GM19328 (cell line): ENCODE results near the gene PAXIP1.
A peak's percentile ranks its signal among the peaks of the same experiment; 100 is the strongest.
"Not testable (repeated sequence)": the region's sequence is repeated elsewhere in the genome, so short reads cannot be mapped to it uniquely, and the experiment has no call there.

Experiments
- ATAC-seq: cut with Tn5 transposase; IDR thresholded peaks from one replicate; pipeline ENCODE4 v1.9.1; 2021; ENCODE audit warnings: mild to moderate bottlenecking, moderate library complexity; ENCODE audit not compliant: unreplicated experiment

PAXIP1 gene

GRCh38 chr7:154946166-154946565 is 56.8 kb downstream of the PAXIP1 start:
- no peak for ATAC-seq

- ATAC-seq, result no peak
Measured at GRCh38 chr7:154943906-154944305, 59.0 kb downstream of the PAXIP1 start.

GRCh38 chr7:154942691-154943090 is 60.2 kb downstream of the PAXIP1 start:
- no peak for ATAC-seq

DNA sequence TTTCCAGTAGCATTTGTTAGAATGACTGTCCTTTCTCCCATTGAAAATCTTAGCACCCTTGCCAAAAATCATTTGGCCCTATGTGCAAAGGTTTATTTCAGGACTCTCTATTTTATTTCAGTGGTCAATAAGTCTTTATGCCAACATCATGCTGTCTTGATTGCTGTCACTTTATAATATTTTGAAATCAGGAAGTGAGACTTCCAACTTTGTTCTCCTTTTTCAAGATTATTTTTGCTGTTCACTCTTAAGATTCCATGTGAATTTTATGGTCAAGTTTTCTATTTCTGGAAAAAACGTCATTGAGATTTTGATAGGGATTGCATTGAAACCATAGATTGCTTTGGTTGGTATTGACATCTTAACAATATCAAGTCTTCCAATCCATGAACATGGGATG is 65.1 kb downstream of the PAXIP1 start:
- no peak for ATAC-seq

DNA sequence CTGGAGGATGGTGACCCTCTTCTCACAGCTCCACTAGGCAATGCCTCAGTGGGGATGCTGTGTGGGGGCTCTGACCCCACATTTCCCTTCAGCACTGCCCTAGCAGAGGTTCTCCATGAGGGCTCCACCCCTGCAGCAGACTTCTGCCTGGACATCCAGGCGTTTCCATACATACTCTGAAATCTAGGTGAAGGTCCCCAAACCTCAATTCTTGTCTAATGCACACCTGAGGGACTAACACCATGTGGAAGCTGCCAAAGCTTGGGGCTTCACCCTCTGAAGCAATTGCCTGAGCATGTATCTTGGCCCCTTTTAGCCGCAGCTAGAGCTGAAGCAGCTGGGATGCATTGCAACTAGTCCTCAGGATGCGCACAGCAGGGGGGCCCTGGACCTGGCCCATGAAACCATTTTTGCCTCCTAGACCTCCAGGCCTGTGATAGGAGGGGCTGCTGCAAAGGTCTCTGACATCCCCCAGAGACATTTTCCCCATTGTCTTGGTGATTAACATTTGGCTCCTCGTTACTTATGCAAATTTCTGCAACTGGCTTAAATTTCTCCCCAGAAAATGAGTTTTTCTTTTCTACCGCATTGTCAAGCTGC is 68.5 kb downstream of the PAXIP1 start:
- ATAC-seq, result not testable (repeated sequence)

GRCh38 chr7:154931906-154932305 is 71.0 kb downstream of the PAXIP1 start:
- ATAC-seq, result no peak

GRCh38 chr7:154929006-154929726 is 73.8 kb downstream of the PAXIP1 start:
- ATAC-seq, result no peak

DNA sequence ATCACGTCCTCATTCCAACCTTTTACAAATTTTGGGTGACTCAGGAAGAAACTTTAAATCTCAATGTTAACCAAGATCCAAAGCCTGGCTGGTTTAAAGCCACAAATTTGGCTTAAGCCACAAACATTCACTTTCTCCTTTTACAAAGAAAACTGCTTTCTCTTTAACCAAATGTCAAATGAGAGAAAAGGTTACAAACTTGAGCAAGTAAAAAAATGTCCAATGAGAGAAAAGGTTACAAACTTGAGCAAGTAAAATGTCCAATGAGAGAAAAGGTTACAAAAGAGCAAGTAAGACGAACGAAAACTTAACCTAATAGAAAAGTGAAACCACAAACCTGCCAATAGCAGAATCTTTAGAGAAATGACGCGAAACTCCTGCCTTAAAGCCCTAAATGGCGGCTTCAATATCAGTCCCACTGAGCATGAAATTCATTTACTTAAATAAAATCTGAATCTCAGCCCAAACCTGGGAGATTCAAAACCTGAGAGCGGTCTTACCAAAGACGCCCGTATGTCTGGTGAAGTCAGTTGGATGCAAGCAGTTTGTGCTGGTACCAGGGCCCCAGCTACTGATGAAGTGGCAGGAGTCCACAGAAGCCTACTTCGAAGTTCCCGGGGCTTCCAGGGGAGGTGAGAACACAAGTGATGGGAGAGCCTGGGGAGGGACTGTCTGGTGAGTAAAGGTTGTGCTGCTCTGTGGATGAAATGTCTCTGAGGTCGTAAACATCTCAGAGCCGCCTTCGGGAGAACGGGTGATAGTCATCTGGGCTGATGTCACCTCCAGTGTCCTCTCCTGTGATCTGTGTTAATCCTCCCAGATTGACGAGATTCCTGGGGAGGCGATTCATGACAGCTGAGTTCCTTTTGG is 74.6 kb downstream of the PAXIP1 start:
- ATAC-seq, result peak; percentile 85

DNA sequence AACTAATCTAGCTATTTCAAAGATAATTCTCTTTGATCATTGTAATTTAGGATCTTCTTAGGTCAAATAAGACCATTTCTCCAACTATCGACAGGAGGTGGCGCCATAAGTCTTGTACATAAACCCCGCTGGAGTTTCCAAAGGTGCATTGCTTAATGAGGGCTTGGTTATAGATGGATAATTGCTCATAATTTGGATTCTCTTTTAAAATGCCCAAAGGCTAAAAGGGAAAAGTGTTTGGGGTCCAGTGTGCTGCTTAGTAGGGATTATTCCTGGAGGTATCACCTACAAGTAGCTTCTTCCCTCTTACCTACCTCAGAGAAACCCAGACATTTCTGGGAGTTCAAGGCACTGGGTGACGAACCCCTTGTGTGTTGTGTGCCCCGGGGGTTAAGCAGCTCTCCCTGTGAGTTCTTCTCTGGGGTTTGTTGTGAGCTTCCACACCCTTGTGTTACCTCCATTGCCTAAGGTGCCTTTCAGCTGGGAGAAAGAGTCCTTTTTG is 75.2 kb downstream of the PAXIP1 start:
- peak; percentile 36 for ATAC-seq

- not testable (repeated sequence) for ATAC-seq
Measured at GRCh38 chr7:154922472-154922871, 80.5 kb downstream of the PAXIP1 start.

GRCh38 chr7:154919344-154920225 is 83.3 kb downstream of the PAXIP1 start:
- no peak for ATAC-seq

DNA sequence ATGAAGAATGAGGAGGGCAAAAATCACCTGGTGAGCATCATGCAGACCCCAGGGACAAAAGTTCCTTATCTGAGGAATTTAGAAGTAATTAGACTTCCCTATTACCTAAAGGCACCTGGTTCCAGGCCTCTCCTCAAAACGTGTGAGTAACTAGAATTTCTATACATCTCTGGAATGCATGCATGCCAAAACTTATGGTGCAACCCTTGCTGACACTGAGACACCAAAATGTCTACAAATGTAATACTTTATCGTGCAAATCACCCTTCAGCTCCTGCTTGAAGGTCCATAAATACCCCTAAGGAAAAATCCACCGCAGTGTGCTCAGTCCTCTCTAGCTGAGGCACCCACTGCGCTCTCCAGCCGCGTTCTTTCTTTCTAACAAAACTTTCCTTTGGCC is 84.2 kb downstream of the PAXIP1 start:
- ATAC-seq, result no peak

- ATAC-seq, result no peak
Measured at GRCh38 chr7:154918266-154918665, 84.7 kb downstream of the PAXIP1 start.

- ATAC-seq, result no peak
Measured at GRCh38 chr7:154917808-154918160, 85.1 kb downstream of the PAXIP1 start.

- ATAC-seq, result no peak
Measured at GRCh38 chr7:154916856-154917807, 85.8 kb downstream of the PAXIP1 start.

DNA sequence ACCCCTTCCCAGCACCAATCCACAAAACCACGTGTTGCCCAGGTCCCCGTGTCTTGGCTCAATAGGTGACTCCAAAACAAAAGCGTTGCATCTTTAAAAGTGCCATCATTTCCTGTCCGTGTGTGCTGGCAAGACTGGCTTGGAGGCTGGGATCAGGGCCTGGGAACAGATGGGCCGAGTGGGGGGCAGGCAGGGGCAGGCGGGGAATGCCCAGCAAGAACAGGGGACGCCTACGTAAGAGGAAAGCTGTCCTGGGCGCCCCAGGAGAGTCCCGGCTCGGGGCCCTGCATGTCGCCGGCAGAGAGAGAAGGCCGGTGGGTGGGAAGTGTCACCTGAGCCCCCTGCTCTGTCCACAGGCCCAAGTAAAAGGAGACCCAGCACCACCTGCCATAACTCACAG is 86.5 kb downstream of the PAXIP1 start:
- no peak for ATAC-seq

DNA sequence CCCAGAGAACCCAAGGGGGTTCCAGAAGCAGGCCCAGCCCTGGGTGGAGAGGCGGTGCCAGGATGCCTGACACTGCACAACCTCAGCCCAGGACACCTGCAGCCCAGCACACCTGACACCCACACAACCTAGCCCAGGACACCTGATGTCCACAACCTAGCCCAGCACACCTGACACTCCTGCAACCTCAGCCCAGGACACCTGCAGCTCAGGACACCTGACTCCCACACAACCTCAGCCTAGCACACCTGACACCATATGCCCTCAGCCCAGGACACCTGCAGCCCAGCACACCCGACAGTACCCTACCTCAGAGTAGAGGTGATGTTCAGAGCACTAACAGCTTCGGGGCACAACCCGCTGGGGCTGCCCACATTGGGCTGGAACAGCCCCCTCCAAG is 87.3 kb downstream of the PAXIP1 start:
- no peak for ATAC-seq

DNA sequence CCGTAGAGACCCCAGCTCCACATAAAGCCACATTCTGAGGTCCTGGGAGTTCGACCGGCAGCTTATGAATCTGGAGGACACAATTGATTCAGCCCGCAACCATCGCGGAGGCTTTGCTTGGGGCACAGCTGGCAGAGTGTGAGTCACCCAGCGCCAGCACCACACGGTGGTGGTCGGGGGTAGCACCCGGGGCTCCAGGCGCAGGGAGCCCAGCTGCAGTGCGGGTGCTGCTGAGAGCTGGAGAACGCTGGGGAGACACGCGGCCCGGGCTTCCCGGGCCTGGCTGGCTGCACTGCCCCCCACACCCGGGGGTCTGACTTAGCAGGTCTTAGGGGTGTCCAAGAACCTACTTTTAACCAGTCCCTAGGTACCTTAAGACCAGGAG is 87.9 kb downstream of the PAXIP1 start:
- ATAC-seq, result no peak

- no peak for ATAC-seq
Measured at GRCh38 chr7:154914308-154914995, 88.5 kb downstream of the PAXIP1 start.
